ENCODE results near the gene EML3. TPM values are rescaled to one million over a fixed set of nuclear protein-coding genes. Genes with fewer than 3 reads are reported as not detected.
"Not testable (repeated sequence)": the region's sequence is repeated elsewhere in the genome, so short reads cannot be mapped to it uniquely, and the experiment has no call there.

Gene EML3
- polyA plus RNA-seq, 6 donors from 2014 or later, result 9.7 to 15.5 (median 12.5) TPM

DNA sequence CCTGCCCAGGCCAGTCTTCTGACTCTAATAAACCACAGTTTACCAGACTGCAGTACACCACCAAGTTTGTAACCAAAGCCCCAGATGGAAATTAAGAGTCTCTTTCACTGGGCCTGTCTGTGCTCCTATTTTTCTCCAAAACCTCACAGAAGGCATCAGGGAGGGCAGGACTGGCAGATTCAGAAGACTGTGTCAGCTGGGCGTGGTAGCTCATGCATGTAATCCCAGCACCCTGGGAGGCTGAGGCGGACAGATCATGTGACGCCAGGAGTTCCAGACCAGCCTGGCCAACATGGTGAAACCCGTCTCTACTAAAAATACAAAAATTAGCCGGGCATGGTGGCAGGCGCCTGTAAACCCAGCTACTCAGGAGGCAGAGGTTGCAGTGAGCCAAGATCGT is 27.2 kb downstream of the EML3 start:
- not testable (repeated sequence) for H3K27ac Mint-ChIP-seq; H3K9me3 Mint-ChIP-seq; DNase-seq; H3K36me3 Mint-ChIP-seq; H3K27me3 Mint-ChIP-seq; ATAC-seq (ENCODE audit: low read depth in 2 of 2)
- H3K4me3 Mint-ChIP-seq, result peak overlapping the region in 2 of 8 donors; percentile 24 to 42
- H3K4me1 Mint-ChIP-seq, result peaks cover 0 to 18% (median 0%) of the 10 kb centered on the region in 3 donors

DNA sequence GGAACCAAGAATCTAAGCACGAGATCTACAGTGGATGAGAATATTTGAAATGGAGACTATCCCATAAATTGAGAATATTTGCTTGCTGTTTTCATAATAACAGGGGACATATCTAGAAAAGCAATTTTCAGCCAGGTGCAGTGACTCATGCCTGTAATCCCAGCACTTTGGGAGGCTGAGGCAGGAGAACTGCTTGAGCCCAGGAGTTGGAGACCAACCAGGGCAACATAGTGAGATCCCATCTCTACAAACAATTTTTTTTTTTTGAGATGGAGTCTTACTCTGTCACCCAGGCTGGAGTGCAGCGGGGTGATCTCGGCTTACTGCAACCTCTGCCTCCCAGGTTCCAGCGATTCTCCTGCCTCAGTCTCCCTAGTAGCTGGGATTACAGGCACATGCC is 30.8 kb downstream of the EML3 start:
- Mint-ChIP-seq H3K36me3 (peaks cover 0 to 15% of the 10 kb centered on the region in 2 donors), H3K27ac (peak overlapping the region in 1 of 6 donors; percentile 54)
- H3K9me3 Mint-ChIP-seq; DNase-seq; H3K4me3 Mint-ChIP-seq; ATAC-seq (ENCODE audit: low read depth in 2 of 2); H3K4me1 Mint-ChIP-seq; H3K27me3 Mint-ChIP-seq: not testable (repeated sequence)

DNA sequence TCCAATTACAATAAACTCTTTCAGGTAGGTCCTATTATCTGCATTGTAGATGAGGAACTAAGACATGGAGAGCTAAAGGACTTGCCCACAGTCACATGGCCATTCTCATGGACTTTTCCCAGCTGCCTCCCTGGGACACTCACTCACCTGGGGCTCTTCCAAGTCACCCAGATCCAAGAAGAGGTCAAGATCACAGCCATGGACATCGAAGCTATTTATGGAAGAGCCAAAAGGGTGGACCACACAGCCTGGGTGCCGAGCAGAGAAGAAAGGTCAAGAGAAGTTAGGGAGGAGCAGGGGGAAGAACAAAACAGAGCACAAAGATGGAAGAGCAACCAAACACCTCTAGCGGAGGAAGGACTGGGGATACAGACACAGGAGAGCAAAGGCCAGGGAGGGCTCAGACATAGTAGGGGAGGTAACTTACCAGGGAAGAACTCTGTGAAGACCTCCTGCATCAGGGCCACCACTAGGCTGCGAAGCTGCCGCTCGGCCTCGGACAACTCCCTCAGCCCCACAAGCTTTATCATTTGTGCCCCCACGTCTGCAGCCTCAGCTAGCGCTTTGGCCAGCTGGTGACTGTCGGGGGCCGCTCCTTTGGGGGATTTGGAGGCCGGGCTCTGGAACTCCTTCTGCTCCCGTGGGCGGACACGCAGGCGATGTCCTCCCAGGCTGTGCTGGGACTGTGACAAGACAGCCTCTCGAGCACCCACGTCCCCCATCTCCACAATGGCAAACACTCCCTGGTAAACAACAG is 31.4 kb downstream of the EML3 start:
- Mint-ChIP-seq H3K9me3 (no peaks in the 10 kb centered on the region), H3K4me3 (no peak overlapping the region), H3K27me3 (no peaks in the 10 kb centered on the region), H3K36me3 (peaks cover 0 to 15% of the 10 kb centered on the region in 2 donors), H3K27ac (no peak overlapping the region), H3K4me1 (peaks cover 0 to 6% (median 6%) of the 10 kb centered on the region in 3 donors)
- no peak for ATAC-seq (ENCODE audit: low read depth in 2 of 2)
- no peak for DNase-seq

DNA sequence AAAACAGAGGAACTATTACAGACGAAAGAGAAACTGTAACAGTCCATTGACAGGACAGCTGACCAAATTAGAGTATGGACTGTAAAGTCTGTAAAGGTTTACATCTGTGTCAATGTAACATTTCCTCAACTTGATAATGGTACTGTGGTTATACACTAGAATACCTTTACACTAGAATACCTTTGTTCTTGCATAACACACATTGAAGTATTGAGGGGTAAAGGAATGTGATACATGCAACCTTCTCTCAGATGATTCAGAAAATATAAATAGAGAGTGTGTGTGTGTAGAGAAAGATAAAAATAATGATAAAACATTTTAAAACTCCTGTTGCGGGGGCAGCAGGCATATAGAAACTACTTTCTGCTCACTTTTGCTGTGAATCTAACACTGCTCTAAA is 33.3 kb downstream of the EML3 start:
- DNase-seq (no peak), ATAC-seq (ENCODE audit: low read depth in 2 of 2) (no peak)
- Mint-ChIP-seq H3K27me3 (no peaks in the 10 kb centered on the region), H3K4me3 (no peak overlapping the region), H3K27ac (no peak overlapping the region), H3K36me3 (peaks cover 0 to 15% of the 10 kb centered on the region in 2 donors), H3K4me1 (peaks cover 10 to 21% (median 14%) of the 10 kb centered on the region in 3 donors), H3K9me3 (no peaks in the 10 kb centered on the region)

DNA sequence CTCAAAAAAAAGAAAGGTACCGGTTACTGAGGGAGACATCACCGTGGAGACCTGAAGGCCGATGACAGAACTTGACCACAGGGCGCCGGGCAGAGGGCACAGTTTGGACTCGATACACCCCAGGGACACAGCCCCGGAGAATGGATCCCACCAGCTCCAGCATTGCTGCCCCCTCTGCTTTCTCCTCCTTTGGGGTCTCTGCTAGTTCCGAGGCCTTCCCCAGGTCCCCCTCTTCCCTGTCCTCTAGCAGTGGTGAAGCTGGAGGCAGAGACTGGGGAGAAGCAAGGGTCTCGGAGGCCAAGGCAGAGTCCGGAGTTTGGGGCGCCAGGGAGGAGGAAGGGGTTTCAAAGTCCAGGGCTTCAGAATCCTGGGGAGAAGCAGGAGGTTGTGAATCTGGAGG is 34.0 kb downstream of the EML3 start:
- ATAC-seq (ENCODE audit: low read depth in 2 of 2) (no peak), DNase-seq (no peak)
- H3K27me3 Mint-ChIP-seq, result no peaks in the 10 kb centered on the region
- no peaks in the 10 kb centered on the region for H3K9me3 Mint-ChIP-seq
- peaks cover 0 to 15% of the 10 kb centered on the region in 2 donors for H3K36me3 Mint-ChIP-seq
- H3K4me1 Mint-ChIP-seq, result peaks cover 11 to 23% (median 20%) of the 10 kb centered on the region in 3 donors
- H3K4me3 Mint-ChIP-seq, result peak overlapping the region in 1 of 8 donors; percentile 59
- H3K27ac Mint-ChIP-seq, result no peak overlapping the region

DNA sequence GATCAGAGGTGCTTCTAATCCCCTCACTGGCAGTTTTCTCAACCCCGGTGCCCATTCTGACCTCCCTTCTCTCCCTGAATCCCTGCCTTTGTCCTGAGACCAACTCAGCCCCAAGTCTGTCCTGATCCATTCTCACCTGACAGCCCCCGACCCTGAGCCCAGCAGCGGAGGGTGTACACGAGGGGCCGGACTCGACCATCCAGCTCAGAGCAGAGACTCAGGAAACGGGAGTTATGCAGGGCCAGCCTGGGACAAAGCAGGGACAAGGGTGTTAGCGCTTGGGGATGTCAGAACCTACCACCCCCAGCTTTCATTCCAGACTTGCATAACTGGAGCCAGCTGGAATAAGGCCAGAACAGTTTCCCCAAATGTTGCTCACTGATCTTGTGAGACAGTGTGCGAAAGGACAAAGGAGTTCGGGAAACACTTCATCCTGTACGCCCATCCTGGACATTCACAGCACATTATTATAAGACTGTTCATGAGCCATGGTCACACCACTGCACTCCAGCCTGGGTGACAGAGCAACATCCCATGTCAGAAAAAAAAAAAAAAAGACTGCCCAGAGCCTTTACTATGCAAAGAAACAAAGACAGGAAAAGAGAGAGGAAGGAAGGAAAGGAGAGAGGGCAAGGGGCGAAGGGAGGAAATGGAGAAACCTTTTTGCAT is 35.4 kb downstream of the EML3 start:
- Mint-ChIP-seq H3K4me1 (peaks cover 22 to 36% (median 30%) of the 10 kb centered on the region in 3 donors), H3K27me3 (no peaks in the 10 kb centered on the region), H3K9me3 (no peaks in the 10 kb centered on the region), H3K36me3 (peaks cover 5 to 15% of the 10 kb centered on the region in 2 donors), H3K4me3 (peak overlapping the region in 1 of 8 donors; percentile 56), H3K27ac (no peak overlapping the region)
- ATAC-seq (ENCODE audit: low read depth in 2 of 2), result no peak
- no peak for DNase-seq

DNA sequence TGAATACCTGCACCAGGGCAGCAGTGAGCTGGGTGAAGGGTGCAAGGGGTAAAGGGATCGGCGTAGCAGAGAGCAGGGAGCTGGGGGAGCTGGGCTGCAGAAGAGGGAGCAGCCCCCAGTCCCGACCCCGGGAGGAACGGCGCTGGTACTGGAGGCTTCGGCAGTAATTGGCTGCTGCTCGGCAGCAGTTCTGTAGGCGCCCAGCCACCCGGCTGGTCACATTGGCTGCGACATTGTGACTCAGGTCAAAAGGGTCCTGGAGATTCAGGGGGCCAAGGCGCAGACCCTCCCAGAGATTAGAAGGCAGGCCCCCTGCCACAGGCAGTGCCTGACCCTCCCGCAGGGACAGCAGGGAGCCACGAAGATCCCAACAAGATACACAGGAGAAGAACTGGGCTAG is 36.7 kb downstream of the EML3 start:
- Mint-ChIP-seq H3K36me3 (peaks cover 15 to 23% of the 10 kb centered on the region in 2 donors), H3K27ac (peak overlapping the region in 2 of 6 donors; percentile 86 to 97), H3K4me3 (peak overlapping the region in 7 of 8 donors; percentile 69 to 100 (median 96)), H3K4me1 (peaks cover 34 to 50% (median 43%) of the 10 kb centered on the region in 3 donors), H3K9me3 (no peaks in the 10 kb centered on the region), H3K27me3 (no peaks in the 10 kb centered on the region)
- DNase-seq (no peak), ATAC-seq (ENCODE audit: low read depth in 2 of 2) (no peak)

DNA sequence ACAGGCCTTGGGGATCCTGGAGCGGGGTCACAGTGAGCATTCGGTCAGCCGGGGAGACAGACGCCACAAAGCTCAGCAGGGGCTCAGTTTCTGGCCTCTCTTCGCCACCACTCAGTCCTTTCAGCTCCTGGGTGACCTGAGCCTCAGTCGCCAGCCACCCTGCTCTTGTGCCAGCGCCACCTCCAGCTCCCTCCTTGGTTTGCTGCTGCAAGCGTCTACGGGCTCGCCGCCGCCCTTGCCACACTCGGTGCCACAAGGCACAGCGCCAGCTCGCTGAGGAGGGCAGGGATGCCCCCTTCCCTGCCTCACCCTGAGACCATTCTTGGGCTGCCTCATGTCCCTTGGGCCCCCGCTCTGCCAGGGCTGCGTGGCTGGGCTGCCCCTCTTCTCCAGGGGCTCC is 37.4 kb downstream of the EML3 start:
- peaks cover 37 to 53% (median 48%) of the 10 kb centered on the region in 3 donors for H3K4me1 Mint-ChIP-seq
- peak overlapping the region; percentile 41 to 98 (median 94) for H3K27ac Mint-ChIP-seq
- no peaks in the 10 kb centered on the region for H3K9me3 Mint-ChIP-seq
- H3K36me3 Mint-ChIP-seq, result peaks cover 17 to 24% of the 10 kb centered on the region in 2 donors
- H3K4me3 Mint-ChIP-seq, result peak overlapping the region; percentile 96 to 100 (median 98)
- no peaks in the 10 kb centered on the region for H3K27me3 Mint-ChIP-seq
- no peak for ATAC-seq (ENCODE audit: low read depth in 2 of 2)
- DNase-seq, result no peak

DNA sequence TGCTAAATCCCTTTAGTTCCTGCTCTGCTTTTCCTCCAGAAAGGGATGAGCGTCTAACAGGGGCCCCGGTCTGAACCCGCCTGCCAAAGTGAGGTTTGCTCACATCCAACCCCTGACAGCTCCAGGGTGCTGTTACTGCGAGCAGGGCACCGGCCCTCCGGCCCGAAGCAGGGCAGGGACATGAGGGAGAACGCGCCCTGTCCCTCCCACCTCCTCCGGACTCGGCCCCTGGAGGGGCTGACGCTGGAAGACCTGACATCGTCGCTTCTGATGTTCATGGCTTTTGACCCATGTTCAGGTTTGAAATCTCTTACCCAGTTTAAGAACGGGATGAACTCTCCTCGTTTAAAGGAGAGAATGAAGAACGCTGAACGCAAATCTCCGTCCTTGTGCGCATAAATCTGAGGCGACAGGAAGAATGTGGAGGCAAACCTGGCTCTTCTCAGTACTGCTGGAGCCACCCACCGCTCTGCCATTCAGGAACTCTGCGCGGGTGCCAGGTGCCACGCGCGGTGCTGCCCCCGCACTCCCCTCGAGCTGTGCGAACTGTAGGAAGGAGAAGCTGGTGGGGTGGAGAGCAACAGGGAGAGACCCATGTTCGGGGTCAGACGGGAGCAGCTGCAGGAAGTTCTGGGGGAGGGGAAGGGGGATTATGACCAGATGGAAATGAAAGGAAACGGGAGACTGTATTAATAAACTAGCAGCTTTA is 38.1 kb downstream of the EML3 start:
- H3K4me1 Mint-ChIP-seq, result peaks cover 38 to 54% (median 53%) of the 10 kb centered on the region in 3 donors
- H3K36me3 Mint-ChIP-seq, result peaks cover 17 to 24% of the 10 kb centered on the region in 2 donors
- peak overlapping the region; percentile 96 to 98 (median 98) for H3K27ac Mint-ChIP-seq
- H3K9me3 Mint-ChIP-seq, result no peaks in the 10 kb centered on the region
- no peaks in the 10 kb centered on the region for H3K27me3 Mint-ChIP-seq
- peak overlapping the region; percentile 96 to 100 (median 98) for H3K4me3 Mint-ChIP-seq
- DNase-seq (no peak), ATAC-seq (ENCODE audit: low read depth in 2 of 2) (peak; percentile 2)

DNA sequence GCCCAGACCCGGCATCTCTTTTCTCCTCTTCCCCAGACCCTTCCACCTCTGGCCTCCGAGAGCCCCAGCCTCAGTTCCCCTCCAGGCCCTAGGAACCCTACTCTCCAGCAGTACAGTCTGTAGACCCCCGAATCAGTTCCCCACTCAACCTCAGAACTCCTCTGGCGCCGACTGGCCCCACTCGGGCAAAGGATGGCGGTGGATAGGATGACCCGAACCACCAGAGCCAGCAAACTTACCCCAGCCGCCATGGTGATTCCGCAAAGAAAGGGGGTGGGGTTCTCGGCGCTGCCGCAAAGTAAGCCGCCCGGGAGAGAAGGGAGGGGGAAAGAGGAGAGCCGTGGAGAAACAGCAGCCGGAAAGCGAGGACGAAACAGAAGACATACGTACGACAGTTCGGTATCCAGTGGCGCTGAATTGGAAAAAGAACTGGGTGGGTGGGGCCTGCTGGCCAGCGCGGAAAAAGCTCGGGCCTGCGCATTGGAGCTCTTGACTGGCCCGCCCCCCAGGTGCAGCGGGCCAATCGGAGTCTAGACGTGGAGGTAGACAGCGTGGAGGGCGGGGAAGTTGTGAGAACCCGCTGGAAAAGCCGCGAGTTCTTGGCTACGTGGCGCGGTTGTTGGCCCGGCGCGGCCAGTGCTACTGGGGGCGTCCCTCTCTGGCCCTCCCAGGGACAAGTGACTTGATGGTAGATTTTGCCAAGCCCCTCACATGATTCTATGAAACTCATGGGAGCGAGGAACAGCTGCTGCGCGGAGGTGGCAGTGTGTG is 38.8 kb downstream of the EML3 start, which contains the start of gene EEF1G:
Gene EEF1G, minus strand, starts transcription at position 300 of the 771 bp plus-strand sequence. Its CDS starts 49 bp downstream, at position 251.
- ATAC-seq (ENCODE audit: low read depth in 2 of 2), result peak; percentile 89 to 90
- H3K9me3 Mint-ChIP-seq, result no peaks in the 10 kb centered on the region
- DNase-seq, result peak; percentile 99
- peak within 1 kb of the TSS; percentile 96 to 98 (median 98) for H3K27ac Mint-ChIP-seq
- peak within 1 kb of the TSS; percentile 96 to 100 (median 98) for H3K4me3 Mint-ChIP-seq
- H3K36me3 Mint-ChIP-seq, result peaks cover 17 to 24% of the 10 kb centered on the region in 2 donors
- peaks cover 38 to 54% (median 53%) of the 10 kb centered on the region in 3 donors for H3K4me1 Mint-ChIP-seq
- no peaks in the 10 kb centered on the region for H3K27me3 Mint-ChIP-seq

DNA sequence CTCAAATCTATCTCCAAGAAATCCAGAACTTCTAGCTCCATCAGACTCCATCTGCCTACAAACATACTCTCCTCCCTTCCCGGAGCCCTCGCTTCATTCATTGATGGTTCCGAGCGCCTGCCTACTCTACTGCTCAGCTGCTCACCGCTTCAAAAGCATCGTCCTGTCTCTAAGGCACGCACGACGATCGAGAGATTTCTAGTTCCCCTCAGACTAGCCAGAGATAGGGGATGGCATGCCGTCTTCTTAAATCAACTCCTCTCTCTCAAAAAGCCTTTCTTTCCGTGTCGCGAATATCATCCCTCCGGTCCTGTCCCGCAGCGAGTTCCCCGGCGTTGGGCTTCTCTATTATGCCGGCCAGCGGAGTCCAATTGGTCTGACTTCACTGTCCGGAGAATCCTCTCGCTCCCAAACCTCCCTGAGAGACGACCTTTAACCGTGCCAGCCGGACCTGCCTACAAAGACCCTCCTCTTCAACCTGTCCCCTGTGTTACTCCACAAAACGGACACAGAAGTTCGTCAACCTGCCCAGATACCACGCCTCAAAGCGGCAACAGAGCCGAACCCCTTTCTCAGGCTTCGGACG is 39.5 kb downstream of the EML3 start:
- Mint-ChIP-seq H3K9me3 (no peaks in the 10 kb centered on the region), H3K27ac (peak overlapping the region; percentile 96 to 98 (median 98)), H3K27me3 (no peaks in the 10 kb centered on the region), H3K36me3 (peaks cover 17 to 24% of the 10 kb centered on the region in 2 donors), H3K4me3 (peak overlapping the region; percentile 96 to 100 (median 98)), H3K4me1 (peaks cover 38 to 54% (median 53%) of the 10 kb centered on the region in 3 donors)
- peak; percentile 28 for DNase-seq
- ATAC-seq (ENCODE audit: low read depth in 2 of 2), result peak; percentile 12 to 25

DNA sequence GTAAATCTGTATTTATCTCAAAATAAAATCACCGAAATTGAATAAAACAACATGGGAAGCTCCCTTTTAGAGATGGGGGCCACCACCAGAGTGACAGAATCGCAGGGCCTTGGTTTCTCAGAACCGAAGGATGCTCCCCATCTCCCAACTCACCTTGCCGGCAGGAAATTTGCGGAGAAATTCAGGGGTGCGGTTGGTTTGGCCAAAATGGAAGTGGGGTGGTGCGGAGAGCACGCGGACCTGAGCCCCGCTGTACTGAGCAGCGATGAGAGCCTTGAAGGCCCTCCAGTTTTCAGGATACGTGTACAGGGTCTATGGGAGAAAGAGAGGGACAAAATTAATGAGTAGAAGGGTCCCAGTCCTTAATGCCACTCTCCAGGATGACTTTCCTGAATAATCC is 40.1 kb downstream of the EML3 start:
- Mint-ChIP-seq H3K27me3 (no peaks in the 10 kb centered on the region), H3K4me1 (peaks cover 38 to 55% (median 55%) of the 10 kb centered on the region in 3 donors), H3K4me3 (peak overlapping the region; percentile 96 to 100 (median 98)), H3K36me3 (peaks cover 17 to 22% of the 10 kb centered on the region in 2 donors), H3K27ac (peak overlapping the region; percentile 94 to 98 (median 97)), H3K9me3 (no peaks in the 10 kb centered on the region)
- ATAC-seq (ENCODE audit: low read depth in 2 of 2) (no peak), DNase-seq (no peak)

All from naive B cell (primary cell).